ENCODE results near the gene TARP.
"Not testable (repeated sequence)": the region's sequence is repeated elsewhere in the genome, so short reads cannot be mapped to it uniquely, and the experiment has no call there.

The TARP gene

GRCh38 chr7:38299275-38299931, 26.0 kb upstream of the TARP start:
- no peak for DNase-seq (ENCODE audit: low spot score)

- DNase-seq (ENCODE audit: low spot score), result no peak
These were observed 22.8 kb upstream of the TARP start for GRCh38 chr7:38296059-38296857.

GRCh38 chr7:38294926-38295325, 21.5 kb upstream of the TARP start:
- DNase-seq (ENCODE audit: low spot score), result no peak

GRCh38 chr7:38292442-38292841, 19.0 kb upstream of the TARP start:
- DNase-seq (ENCODE audit: low spot score), result no peak

DNA sequence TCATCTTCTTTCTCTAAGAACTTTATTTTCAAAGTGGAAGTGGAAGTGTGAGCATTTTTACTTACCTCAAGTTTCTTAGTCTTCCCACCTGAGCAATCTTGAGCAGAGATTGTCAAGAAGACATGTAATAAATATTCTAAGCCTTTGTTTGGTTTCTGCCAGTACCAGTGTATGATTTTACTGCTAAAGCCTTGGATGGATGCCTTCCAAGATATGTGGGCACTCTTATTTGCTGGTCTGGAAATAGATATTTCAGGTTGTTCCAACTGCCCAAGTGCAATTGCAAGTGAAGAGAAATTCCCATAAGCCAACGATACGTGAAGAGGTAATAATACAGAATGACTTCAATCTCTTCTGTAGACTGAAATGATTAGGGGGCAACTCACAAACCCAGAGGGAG, 18.2 kb upstream of the TARP start:
- DNase-seq (ENCODE audit: low spot score), result no peak

GRCh38 chr7:38291117-38291647, 17.7 kb upstream of the TARP start:
- DNase-seq (ENCODE audit: low spot score), result no peak

- DNase-seq (ENCODE audit: low spot score), result no peak
These were observed 11.1 kb upstream of the TARP start for GRCh38 chr7:38284553-38284952.

DNA sequence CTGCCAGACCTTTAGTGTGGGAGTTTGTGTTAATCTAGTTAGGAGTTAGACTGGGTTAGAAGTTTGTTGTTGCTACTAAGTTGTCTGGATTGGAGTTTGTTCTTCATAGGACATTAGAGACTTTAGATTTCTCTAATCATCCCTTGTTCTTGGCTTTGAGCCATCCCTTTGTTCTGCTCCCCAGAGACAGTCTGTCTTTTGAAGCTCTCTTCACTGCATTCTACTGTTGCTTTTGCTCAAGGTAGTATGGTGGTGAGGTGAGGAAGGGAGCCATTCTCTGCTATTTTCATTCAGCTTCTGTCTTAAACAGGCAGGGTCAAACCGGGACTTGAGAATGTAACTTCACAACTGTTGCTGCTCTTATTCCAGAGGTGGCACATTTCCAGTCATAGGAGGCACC, 10.4 kb upstream of the TARP start:
- DNase-seq (ENCODE audit: low spot score), result no peak

DNA sequence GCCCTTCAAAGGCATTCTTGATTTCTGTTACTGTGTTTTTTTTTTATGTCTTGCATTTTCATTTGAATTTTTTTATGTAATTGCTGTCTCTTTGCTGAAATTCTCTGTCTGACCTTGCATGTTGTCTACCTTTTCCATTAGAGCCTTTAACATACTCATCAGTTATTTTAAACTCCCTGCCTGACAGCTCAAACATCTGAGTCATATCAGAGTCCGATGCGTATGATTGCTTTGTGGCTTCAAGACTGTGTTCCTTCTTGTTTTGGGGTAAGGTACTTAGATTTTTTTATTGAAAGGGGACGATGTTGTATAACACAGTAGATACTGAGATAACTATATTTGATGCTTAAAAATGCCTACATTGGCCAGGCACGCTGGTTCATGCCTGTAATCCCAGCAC, 9.7 kb upstream of the TARP start:
- DNase-seq (ENCODE audit: low spot score), result no peak

DNA sequence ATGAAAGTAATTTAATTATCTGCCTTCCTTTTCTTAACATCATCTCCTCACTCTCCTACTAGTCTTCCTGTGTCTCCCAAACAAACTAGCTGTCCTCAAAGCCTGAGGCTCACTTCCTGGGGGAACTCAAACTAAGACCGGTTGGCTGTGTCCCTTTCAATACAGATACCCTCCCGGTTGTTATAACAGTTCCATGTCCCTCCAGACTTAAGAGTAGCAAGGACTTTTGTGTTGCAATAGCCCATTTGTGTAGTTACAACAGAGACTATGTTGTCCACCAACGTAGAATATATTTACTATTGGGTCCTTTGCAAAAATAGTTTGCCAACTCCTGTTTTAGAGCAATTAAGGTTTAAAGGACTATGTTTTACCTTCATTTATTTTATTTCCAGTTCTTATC, 8.6 kb upstream of the TARP start:
- DNase-seq (ENCODE audit: low spot score), result no peak

GRCh38 chr7:38281266-38281665, 7.8 kb upstream of the TARP start:
- no peak for DNase-seq (ENCODE audit: low spot score)

DNA sequence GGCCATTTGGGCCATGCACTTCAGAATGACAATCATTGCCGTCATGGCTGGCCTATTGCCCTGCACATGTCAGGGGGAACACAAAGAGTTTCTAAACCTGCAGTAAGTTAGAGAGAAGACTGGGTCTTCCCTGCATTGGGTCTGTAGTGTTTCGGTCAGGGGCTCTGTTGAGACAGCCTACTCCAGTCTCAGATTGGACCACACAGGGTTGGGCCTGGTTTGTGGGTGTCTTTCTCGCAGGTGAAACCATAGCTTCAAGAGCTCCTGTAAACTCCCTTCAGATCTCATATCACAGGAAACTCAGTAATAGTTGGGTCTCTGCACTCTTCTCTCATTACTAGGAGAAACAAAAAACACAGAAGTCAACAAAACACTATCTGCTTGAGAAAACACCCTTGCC, 7.3 kb upstream of the TARP start:
- no peak for DNase-seq (ENCODE audit: low spot score)

DNA sequence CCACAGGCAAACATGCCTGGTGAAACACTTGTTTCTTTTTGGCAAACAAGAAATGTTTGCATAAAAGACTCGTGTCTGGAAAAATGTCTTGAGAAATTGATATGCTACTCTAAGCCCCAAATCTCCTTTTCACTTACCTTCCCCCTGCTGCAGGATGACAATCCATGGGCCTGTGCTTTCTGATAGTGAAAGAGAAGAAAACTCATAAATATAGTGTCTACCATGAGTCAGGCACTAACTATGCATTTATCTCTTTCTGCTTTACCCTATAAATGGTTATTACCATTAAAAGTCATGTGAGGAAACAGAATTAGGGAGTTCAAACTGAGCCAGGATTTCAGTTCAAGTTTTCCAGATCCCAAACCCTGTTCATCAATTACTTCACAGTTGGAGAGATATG, 6.6 kb upstream of the TARP start:
- no peak for DNase-seq (ENCODE audit: low spot score)

GRCh38 chr7:38276096-38276877, 2.9 kb upstream of the TARP start:
- no peak for DNase-seq (ENCODE audit: low spot score)

DNA sequence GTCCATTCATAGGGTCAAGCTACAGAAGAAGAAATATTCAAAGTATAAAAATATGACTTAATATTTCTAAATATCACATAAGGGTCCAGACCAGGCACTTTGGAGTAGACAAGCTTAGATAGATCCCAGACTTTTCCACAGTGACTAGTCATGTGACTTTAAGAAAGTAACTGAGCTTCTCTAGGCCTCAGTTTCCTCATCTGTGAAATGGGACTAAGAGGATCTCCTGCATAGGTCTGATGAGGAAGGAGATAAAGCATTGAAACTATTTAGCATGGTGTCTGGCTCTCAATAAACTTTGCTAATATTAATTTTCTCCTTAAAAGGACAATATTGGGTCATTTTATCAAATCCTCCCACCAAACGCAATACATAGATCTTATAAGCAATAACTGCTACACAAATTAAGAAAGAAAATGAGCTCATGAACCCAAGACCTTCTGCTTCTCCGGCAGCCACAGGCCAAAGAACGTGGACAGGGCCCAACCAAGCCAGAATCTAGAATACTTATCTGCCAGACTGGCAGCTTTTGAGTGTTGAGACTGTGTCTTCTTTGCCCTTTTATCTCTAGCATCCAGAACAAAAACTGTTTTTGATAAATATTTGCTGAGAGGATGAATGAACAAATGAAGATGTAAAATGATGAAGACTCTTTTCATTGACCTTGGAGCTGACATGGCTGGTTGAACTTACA, 1.6 kb upstream of the TARP start:
- no peak for DNase-seq (ENCODE audit: low spot score)

DNA sequence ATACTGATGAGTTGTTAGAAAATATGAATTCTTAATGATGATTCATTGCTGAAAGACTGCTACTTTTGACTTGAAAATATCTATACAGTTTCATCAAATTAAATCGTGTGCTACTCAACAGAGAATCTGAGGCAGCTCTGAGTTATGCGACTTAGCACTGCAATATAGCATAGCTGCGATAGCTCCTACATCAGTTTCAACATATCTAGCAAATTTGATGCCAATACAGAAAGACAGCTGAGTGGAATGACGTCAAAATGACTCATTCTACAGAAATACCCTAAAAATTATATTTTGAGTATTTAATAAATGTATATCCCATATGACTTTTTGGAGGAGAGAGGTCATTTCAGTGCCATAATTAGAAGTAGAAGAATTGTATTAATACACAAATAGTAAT, 1.1 kb upstream of the TARP start:
- no peak for DNase-seq (ENCODE audit: low spot score)

- DNase-seq (ENCODE audit: low spot score), result not testable (repeated sequence)
These were observed 3.0 kb downstream of the TARP start for GRCh38 chr7:38270405-38270804.

GRCh38 chr7:38269704-38270346, 3.6 kb downstream of the TARP start:
- not testable (repeated sequence) for DNase-seq (ENCODE audit: low spot score)

- DNase-seq (ENCODE audit: low spot score), result not testable (repeated sequence)
These were observed 7.5 kb downstream of the TARP start for GRCh38 chr7:38265958-38266357.

DNA sequence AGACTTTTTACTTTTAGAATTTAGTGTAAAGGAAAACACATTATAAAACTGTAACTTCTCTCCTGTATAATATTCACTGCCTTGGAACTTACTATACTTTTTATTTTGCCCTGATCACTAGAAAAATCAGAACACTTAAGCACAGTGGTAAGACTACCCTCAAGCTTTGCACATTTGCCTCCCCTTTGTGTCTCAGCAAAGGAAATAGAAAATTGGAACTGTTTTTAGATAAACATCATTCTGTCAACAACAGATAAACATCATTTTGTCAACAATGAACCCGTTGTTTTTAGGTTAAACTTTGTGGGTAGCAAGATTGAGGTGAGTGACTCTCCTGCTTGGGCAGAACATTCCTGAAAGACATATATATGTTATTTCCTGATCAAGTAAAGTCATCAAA, 8.8 kb downstream of the TARP start:
- not testable (repeated sequence) for DNase-seq (ENCODE audit: low spot score)

GRCh38 chr7:38263274-38263673, 10.2 kb downstream of the TARP start:
- not testable (repeated sequence) for DNase-seq (ENCODE audit: low spot score)

DNA sequence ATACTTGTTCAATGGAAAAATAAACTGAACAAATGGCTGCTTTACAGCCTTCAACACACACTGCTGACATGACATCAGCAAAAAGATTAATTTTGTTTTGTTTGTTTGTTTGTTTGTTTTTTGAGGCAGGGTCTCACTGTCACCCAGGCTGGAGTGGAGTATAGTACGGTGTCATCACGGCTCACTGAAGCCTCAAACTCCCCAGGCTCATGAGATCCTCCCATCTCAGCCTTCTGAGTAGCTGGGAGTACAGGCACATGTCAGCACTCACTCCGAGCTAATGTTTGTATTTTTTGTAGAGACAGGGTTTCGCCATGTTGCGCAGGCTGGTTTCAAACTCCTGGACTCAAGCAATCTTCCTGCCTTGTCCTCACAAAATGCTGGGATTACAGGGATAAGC, 10.9 kb downstream of the TARP start:
- DNase-seq (ENCODE audit: low spot score), result no peak
